Embryonic facial prominence (tissue), 1 donor: ENCODE measurements around the gene ZNF609.

ENCODE experiments used
- DNase-seq: peaks from one replicate; pipeline ENCODE4 v3.0.0-alpha.2; 2016; ENCODE audit errors: extremely low spot score

The ZNF609 gene

DNA sequence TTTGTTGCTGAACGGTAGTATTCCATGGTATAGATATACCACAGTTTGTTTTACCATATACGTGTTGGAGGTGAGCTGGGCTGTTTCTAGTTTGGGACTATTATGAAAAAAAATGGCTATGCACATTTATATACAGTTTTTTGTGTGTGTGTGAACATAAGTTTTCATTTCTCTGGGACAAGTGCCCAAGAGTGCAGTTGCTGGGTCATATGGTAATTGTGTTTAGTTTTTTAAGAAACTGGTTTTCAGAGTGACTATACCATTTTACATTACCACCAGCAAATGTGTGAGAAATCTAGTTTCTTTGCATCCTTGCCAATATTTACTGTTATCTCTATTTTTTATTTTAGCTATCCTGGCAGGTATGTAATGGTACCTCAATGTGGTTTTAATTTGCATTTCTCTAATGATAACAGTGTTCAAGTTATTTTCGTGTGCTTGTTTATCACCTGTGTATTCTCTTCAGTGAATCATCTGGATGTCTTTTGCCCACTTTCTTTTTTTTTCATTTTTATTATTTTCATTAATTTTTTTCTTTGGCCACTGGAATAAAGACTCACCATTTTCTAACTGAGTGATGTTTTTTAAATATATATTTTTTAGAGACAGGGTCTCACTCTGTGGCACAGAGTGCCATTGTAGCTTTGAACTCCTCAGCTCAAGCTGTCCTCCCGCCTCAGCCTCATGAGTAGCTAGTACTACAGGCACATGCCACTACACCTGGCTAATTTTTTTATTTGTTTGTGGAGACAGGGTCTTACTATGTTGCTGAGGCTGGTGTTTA is 75.3 kb downstream of the ZNF609 start:
- no peak for DNase-seq

DNA sequence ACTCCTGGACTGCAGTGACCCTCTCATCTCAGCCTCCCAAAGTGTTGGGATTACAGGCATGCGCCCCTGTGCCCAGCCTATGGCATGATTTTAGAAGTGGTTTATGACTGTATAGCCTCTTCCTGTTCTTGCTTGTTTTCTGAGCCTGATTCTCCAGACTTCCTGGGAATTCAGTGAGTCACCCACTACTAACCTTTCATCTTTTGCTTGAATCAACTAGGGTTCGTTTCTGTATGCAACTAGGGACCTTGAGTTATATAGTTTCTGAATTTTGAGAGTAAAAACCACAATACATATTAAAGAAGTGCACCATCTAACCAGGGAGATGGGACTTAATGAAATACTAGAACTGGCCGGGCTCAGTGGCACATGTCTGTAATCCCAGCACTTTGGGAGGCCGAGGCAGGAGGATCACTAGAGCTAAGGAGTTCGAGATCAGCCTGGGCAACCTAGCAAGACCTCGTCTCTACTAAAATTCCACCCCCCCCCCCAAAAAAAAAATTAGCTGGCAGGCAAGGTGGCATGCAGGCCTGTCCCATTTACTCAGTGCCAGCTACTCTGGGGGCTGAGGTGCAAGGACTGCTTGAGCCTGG is 76.0 kb downstream of the ZNF609 start:
- DNase-seq = no peak

DNA sequence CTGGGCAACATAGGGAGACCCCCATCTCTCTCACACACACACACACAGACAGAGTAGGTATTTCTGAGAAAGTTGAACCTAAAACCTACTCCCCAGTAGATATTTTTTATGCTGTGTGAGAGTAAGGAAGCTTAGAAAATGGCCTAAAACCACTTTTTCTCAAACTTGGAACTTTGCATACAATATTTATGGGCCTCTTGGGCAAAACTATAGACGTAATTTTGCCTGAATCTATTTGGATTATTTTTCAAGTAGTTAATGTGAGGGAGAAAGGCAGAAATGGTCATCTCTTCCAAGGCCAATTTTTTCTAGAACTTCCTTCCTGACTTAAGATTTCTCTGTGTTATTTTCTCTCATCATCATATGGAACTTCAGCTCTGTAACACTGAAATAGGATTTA is 81.7 kb downstream of the ZNF609 start:
- no peak for DNase-seq

DNA sequence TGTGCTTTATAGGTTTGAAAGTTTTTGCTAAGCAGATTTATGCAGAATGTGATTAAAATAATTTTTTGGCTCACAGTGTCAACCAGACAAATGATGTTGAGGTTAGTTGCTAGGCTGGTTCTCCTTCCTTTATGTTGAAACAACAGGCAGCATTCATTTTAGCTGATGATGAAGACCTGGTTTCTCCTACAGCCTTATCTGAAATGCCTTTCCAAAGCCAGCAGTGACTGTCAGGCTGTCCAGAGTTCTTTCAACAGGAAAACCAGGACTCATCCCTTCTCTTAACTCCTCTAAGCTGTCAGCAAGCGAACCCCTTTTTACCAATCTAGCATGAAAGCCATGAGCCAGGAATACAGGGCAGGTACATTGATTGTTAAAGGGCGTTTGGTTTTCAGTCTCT is 84.1 kb downstream of the ZNF609 start:
- no peak for DNase-seq

DNA sequence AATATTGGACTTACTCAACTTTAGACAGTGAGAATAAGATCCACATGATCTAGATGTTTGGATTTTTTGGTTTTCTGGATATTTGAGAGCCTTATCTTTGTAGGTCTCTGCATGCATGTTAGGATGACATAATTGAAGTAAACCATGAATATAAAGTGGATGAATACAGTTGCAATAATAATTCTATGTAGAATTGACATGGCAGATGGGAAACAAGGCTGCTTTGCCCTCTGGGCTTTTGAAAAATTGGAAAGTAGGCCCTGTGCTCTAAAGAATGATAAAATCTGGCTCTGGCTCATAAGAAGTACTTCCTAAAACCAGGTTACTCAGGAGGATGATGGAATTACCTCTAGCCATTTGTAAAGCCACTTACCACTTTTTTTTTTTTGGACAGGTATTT is 86.9 kb downstream of the ZNF609 start:
- DNase-seq = no peak

DNA sequence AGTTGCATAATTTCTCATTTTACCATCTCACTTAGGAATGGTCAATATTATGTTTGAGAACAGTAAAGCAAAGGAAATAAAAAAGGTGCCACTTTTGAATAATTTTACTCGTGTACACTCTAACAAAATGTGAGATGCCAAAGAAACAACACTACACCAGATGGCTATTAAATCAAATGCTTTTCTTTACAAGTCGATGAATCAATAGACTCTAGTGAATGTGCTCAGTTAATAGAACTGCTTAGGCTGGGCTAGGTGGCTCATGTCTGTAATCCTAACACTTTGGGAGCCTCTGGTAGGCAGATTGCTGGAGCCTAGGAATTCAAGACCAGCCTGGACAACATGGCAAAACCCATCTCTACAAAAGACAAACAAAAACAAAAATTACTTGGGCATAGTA is 87.9 kb downstream of the ZNF609 start:
- DNase-seq = no peak

DNA sequence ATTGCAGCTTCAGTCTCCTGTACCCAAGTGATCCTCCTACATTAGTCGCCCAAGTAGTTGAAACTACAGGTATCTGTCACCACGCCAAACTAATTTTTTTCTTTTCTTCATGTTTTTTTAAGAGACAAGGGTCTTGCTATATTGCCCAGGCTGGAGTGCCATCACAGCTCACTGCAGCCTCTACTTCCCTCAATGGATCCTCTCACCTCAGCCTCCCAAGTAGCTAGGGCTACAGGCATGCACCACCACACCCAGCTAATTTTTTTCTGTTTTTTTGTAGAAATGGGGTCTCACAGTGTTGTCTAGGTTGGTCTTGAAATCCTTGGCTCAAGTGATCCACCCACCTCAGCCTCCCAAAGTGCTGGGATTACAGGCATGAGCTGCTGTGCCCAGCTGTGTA is 89.5 kb downstream of the ZNF609 start:
- DNase-seq = no peak

DNA sequence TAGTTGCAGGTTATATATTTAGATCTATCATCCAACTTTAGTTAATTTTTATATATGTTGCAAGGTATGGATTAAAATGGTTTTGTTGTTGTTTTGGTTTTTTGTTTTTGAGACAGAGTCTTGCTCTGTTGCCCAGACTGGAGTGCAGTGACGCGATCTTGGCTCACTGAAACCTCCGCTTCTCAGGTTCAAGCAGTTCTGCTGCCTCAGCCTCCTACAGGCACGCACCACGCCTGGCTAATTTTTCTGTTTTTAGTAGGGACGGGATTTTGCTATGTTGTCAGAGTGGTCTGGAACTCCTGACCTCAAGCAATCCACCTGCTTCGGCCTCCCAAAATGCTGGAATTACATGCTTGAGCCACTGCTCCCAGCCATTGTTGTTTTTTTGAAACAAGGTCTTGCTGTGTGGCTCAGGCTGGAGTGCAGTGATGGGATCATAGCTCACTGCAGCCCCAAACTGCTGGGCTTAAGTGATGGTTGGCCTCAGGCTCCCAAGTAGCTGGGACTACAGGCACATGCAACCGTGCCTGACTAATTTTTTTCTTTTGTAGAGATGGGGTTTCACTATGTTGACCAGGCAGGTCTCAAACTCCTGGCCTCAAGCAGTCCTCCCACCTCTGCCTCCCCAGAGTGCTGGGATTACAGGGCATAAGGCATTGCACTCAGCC is 92.0 kb downstream of the ZNF609 start:
- no peak for DNase-seq

DNA sequence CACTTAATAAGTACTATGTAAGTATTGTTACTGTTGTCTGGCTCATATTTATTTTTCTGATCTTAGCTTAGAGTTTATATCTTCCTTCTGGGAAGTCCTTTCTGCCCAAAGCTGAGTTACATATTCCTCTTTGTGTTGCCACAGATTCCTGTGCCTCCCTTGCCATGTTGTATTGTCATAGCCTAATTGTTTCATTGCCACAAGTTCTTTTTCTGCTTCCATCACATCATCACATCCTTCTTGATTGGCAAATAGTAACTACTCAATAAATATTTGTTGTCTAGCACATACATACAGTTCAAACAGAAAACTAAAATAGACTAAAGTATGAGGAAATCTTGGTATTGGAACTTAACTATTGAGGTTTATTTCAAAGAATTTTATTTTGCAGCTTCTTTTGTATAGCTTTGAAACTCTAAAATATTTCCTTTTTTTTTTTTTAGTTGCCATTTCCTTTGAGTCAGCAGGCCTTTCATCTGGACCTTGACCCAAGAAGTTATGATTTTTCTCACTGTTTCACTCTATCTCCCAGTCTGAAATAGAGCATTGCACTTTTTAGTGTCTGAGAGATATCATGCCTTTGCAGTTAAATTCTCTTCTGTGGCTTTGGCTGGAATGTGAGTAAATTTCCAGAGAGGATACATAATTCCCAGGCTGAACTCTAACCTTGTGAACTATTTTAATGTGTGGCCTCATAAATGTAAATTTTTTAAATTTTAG is 98.2 kb downstream of the ZNF609 start:
- DNase-seq = no peak

DNA sequence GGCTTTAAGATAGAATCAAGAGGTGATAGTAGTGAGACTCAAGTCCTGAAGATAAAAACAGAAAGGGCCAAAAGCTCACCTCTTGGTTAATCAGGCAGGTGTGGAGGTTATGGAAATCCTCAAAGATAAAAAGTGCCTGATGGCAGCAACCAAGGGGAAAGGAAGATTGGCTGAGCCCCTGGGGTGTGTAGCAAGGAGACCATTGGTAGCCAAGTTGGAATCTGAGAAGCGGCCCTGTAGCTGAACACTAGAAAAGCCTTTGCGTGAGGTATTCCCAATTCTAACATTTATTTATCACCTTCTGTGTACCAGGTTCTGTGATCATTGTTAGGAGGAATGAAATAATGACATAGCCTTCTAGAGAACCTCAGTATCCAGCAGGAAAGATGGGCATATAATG is 98.9 kb downstream of the ZNF609 start:
- DNase-seq = no peak

DNA sequence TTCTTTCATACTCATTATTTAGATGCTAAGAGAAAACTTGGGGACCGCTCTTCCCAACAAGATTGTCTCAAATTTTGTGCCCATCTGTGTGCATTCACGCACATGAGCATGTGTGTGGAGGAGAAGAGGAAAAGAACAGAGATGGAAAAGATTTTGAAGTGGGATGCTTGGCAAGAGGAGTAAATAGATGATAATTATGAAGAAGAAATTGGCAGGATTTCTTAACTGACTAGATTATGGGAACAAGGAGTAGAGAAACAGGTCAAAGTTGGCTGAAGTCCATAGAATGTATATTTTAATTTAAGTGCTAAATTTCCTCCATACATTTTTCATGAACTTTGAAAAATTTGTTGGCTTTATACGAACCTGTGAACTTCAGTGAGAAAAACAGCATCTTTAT is 100.1 kb downstream of the ZNF609 start:
- DNase-seq = no peak

DNA sequence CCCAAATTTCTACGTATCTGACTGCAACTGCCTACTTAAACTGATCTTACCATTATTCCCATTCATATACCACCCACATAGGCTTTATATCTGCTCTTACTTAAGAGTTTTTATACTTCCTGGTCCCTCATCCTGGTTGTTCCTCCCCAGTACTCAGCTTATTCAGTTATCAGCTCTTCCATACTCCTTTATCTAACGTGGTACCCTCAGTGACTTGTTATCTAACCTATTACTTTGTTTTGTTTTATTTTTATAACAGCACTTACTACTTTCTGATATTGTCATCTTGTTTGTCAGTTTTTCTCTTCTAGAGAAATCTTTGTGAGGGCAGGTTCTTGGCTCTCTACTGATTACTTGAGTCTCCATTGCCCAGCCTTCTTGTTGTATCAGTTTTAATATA is 100.6 kb downstream of the ZNF609 start:
- DNase-seq = no peak

DNA sequence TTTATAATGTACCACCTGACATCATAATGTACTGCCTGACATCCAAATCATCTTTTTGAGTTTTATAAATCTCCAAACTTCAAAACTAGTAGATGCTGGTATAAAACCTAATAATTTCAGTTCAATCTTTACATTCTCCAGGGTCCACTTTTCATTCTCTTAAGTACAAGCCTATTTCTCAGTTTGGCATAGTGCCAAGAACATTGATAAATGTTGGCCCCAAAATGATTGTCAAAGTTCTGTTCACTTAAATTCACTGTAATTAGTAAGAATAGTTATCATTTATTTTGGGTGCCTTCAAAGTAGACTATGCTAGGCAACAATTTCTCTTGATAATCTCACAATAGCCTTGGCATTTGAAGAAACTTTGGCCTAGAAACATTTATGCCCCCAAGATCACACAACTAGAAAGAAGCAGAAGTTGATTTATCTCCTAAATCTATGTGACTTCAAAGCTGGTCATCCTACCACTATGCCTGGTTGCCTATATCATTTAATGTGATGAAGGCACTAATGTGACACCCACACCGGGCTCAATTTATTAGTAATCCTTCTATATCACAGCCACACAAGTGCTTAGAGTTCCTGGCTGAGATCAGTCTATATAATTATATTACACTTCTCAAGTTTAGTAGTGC is 101.7 kb downstream of the ZNF609 start:
- no peak for DNase-seq

DNA sequence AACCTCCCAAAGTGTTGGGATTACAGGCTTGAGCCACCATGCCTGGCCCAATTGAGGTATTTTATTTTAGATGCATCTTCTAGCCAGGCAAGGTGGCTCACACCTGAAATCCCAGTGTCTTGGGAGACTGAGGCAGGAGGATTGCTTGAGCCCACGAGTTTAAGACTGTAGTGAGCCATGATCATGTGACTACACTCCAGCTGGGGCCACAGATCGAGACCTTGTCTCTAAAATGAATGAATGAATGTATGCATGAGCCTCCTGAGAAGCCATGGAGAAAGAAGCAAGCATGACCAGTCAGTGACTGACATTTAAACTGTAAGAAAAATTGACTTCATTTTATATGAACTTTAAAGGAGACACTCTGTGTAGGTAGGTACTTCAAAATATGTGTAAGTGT is 105.7 kb downstream of the ZNF609 start:
- DNase-seq = no peak

DNA sequence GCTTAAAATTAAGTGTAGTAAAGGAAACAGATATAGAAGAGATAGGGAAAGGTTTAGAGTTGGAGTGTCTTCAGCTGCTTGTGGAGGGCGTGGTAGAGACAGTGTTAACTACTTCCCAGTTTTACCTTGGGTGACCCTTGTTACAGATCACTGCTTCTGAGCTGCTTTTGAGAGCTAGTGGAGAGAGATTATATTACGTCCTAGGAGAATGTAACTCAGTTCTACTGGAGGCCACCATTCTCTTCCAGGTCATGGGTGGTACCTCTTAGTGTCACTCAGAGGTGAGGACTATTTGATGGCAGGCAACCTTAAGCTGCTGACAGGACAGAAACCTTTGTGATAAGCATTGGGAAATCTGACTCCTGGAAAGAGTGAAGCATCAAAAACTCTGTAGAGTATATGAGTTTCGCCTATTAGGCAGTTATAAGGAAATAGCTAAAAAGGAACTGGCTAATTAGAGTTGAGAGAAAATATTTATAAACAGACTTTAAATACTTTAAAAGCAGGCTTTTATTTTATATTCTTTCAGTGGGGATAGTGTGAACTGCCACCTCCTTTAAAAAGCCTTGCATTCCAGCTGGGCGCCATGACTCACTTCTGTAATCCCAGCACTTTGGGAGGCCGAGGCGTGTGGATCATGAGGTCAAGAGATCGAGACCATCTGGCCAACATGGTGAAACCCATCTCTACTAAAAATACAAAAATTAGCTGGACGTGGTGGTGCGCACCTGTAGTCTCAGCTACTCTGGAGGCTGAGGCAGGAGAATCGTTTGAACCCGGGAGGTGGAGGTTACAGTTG is 106.5 kb downstream of the ZNF609 start:
- no peak for DNase-seq

DNA sequence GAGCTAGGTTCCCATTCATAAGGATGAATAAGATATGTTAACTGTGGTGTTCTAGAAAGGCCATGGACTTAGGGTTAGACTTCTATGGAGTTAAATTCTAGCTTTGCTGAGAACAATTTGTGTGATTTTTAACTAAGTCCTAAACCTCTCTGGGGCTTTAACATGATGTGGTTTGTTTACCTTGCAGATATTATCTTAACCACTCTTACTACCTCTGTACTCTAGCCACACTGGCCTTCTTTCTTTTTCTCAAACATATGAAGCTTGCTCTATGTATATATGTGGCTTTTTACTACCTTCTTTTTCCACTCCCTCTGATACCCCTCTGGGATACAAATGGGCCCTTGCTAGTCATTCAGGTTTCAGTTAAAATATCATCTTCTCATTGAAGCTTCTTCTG is 108.4 kb downstream of the ZNF609 start:
- DNase-seq = no peak

DNA sequence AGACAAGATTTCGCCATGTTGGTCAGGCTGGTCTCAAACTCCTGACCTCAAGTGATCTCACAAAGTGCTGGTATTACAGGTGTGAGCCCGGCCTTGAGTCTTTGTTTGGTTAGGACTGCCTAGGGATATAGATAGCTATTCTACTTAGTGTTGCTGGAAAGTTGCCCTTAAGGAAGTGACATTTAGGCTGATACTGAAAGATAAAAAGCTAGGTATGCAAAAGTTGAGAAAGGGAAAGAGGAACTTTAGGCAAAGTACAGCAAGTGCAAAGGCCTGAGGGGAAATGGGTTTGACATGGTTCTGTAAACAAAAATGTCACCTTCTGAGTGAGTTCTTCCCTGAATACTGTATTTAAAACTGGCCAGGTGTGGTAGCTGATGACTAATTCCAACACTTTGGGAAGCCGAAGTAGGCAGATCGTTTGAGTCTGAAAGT is 111.5 kb downstream of the ZNF609 start:
- no peak for DNase-seq

DNA sequence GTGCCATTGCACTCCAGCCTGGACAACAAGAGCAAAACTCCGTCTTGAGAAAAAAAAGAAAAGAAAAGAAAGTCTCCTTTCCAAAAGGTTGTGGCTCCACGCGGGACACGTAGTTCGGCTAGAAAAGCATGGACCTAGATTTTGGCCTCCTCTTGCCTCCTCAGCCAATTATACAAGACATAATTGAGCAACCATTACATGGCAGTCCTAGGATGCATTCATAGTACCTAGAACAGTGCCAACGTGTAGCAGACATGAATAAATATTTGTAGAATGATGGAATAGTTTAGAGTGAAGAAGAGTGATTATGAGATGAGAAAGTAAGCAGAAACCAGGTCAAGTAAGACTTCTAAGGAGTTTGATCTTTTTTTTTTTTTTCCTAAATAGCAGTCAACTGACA is 112.5 kb downstream of the ZNF609 start:
- no peak for DNase-seq

DNA sequence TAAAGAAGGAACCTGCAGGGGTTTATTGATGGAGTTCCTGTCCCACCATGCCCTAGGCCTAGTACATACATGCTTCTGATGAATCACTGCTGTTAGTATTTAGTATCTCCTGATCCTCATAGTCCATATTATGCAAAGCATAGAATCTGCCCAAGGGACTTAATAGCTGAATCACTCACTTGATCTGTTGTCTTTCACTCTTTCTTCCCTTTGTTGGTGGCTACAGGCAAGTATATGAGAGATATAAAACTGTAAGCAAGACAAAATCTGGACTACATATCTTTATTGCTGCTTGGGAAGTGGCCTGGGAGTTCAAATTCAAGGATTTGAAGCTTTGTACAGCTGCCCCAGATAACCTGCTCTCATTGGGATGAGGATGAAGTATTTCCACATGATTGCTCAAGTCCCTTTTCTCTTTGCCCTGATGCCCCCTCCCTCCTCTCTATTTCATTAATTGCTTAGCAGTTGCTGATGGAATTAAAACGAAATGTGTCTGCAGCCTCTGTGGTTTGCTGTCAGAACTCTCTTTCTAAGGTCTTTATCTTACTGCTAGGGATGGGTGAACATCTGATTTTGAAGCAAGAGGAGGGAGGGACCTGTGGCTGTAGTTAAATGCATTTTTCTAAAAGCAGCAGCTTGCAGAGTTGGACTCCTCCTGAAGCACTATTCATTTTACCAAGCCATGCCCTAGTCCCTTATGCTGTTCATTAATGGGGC is 114.1 kb downstream of the ZNF609 start:
- DNase-seq = no peak

DNA sequence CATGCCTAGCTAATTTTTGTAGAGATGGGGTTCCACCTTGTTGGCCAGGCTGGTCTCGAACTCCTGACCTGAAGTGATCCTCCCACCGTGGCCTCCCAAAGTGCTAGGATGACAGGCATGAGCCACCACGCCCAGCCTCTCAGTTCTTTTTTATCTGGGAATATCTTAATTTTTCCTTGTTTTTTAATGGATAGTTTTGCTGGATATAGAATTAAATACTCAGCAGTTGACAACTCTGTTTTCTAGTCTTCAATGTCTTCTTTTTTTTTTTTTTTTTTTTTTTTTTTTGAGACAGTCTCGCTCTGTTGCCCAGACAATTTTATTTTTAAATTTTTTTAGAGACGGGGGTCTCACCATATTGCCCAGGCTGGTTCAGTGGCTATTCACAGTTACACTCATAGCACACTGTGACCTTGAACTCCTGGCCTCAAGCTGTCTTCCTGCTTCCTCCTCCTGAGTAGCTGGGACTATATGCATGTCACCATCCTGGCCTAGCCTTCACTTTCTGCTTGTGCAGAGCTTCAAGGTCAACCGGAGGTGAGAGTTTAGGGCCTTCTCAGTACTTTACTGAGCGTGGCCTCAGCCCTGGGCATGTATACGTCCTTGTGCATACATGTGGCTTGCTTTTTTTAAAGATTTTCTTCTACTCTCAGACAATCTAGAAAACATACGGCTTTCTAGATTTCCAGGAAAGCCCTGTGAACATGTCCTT is 120.5 kb downstream of the ZNF609 start:
- DNase-seq = no peak
